ENCODE data around the gene MRGPRF.

Gene MRGPRF

DNA sequence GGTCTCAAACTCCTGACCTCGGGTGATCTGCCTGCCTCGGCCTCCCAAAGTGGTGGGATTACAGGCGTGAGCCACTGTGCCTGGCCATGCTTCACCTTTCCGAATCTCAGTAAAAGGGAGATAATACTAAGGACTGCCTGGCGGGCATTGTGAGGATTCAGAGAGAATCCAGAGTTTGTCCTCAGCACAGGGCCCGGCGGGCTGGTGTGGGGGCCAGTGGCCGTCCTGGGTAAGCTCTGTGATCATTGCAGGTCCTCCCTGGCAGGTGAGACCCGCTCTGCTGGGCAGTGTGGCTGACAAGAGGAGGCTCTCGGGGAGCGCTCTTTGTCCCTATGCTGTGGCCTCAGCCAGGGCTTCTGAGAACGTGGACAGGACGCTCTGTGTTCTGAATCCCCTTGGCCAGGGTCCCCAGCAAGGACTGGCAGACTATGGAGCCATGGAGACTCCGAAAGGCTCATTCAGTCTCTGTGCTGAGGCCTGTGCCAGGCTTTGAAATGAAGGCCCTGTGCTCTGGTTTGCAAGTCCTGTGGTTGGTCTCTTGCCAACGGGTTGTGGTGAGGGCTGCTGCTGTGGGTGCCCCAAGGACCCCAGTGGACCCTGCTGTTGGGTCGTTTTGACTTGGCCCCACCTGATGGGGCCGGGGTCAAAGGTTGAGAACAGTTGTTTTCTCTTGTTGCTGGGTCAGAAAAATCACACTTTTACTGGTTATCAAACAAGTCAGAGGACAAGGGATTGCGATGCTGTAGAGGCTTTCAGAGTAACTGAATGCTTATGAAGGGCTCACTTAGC is 37.7 kb upstream of the MRGPRF start:
- no peak for DNase-seq (ENCODE audit: low read depth)

DNA sequence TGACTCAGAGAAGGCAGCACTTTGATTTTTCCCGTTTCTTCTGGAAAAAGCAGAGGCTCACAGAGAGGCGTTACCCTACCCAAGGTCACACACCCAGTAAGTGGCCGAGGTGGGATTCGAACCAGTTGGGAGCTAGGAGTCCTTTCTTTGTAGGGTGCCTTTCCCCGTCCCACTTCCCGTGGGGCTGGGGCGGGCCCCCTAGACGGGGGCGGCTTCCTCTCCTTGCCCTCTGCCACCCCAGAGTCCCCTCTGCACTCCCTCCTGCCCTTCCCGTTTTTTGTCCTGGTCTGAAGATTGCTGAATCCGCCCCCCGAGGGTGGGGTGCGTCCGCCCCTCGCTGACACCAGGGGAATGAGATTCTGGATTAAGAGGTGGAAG is 36.4 kb upstream of the MRGPRF start:
- DNase-seq (ENCODE audit: low read depth) = no peak

DNA sequence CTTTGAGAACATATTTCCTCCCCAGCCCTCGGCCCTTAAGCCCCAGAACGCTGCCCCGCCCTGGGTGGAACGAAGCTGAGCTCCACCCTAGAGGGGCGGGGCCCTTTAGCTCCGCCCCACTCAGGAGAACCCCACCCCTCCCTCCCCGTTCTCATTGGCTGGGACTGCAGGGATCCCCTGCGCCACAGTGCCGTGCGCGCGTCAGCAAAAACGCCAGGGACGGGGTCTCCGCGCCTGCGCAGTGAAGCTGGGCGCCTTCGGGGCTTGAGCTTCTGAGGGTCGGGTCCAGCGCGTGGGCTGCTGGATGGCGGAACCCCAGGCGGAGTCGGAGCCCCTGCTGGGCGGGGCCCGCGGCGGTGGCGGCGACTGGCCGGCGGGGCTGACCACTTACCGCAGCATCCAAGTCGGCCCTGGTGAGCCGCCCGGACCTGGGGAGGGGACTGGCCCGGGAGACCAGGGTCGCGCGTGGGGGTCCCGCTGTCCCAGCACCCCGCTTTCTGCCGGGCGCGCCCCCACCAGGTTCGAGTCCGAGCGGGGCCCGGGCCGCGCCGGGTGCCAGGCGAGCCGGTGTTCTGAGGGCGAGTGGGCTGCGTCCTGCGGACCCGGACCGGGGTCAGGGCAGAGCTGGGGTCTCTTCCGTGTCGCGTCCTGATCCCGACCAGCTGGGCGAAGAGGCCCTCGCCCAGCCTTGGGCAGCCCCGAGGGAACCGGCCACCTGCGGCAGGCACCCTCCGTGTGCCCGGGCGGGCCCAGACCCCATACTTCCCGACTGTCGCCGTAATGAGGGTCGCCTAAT is 35.8 kb upstream of the MRGPRF start, which contains the start of gene TPCN2:
Gene TPCN2, plus strand, starts transcription at position 239 of the 796 bp plus-strand sequence. Its CDS starts 66 bp downstream, at position 305.
- DNase-seq (ENCODE audit: low read depth) = peak; percentile 89

DNA sequence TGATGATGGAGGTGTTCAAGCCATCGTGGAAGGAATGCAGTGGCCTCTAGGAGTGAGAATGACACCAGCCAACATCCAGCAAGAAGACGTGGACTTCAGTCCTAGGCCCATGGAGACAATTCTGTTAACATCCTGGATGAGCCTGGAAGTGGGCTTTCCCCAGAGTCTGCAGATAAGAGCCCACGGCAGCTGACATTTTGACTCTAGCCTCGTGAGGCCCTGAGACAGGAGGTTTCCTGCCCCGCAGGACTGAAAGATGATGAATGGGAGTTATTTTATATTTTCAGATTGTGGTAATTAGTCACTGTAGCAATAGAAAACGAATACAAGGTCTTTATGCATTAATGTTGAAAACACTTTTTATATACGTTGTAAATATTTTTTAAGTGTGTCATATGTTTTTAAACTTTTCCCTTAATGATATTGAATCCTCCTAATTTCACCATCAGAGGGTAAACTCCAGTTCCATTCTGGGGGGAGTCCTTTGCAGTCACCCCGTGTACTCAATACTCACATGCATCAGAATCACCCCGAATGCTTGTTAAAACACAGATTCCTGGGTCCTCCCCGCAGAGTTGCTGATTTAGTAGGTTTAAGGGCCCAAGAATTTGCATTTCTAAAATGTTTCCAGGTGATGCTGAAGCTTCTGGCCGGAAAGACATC is 35.1 kb upstream of the MRGPRF start:
- DNase-seq (ENCODE audit: low read depth) = no peak

DNA sequence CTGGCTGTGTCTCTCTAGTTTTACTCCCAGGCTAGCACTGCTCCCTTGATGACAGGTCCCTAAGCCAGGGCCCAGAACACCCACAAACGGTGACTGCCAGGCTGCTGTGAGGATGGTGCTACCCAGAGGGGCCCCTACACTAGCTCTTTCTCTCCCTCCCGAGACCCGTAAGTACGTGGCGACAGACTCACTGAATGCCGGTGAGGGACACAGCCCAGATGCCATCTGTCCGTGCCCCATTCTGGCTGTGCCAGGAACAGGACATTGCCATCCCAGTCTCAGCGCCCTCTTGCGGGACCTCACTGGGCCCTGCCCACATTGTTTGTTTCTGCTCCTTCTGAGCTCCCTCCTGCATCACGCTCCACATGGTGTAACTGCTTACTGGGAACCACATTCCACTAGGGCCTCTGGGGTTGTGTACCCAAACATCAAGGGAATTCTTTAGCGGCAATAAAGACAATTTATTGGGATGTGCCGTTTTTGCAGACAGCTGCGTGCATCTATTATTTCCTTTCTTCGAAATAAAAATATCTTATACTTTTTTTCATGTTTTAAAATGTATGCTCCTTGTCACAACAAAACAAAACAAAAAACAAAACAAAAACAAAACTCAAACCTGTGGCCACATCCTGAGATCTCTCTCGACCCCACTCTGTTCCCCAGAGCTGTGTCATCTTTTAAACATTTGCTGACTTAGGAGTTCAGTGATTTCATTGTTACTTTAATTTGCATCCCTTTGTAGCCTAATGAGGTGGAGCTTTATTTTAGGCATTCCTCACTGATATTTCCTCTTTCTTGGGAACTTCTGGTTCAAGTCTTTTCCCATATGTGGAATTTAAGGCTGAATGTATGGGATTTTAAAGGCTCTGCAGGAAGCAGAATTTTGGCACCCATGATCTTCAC is 31.3 kb upstream of the MRGPRF start:
- no peak for DNase-seq (ENCODE audit: low read depth)

DNA sequence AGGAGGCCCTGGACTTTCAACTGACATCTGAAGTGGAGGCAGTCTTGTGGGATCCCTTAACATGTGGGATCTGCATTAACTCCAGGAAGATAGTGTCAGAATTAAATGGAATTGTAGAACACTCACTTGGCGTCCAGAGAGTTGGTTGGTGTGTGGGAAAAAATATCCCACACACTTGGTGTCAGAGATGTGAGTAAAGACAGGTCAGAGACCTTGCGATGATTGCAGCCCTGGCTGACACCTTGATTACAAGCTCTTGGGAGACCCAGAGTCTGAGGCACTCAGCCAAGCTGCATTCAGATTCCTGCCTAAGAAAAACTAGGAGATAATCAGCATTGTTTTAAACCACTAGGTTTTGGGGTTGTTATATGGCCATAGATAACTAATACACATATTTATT is 28.5 kb upstream of the MRGPRF start:
- DNase-seq (ENCODE audit: low read depth) = no peak

DNA sequence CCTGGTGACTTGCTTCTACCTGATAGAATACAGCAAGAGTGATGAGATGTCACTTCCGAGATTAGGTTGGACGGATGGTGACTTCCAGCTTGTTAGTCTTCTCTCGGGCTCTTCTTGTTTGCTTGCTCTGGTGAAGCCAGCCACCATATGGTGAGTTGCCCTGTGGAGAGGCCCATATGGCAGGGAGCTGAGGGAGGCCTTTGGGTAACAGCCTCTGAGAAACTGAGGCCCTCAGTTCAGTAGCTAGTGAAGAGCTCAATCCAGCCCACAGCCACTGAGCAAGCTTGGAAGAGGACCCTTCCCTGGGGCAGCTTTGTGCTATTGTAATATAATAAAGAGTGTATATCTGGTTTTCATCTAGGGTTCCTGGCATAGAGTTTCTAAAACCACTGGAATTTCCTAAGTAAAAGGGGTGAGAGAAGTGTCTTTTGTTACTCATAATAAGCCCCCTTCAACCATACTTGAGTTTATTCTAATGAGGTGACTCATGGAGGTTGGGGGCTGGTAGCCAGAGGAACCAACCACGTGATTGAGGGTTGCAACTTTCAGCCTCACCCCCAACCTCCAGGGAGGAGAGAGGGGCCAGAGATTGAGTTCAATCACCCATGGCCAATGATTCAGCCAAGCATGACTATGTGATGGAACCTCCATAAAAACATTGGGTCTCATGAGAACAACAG is 27.7 kb upstream of the MRGPRF start:
- no peak for DNase-seq (ENCODE audit: low read depth)

DNA sequence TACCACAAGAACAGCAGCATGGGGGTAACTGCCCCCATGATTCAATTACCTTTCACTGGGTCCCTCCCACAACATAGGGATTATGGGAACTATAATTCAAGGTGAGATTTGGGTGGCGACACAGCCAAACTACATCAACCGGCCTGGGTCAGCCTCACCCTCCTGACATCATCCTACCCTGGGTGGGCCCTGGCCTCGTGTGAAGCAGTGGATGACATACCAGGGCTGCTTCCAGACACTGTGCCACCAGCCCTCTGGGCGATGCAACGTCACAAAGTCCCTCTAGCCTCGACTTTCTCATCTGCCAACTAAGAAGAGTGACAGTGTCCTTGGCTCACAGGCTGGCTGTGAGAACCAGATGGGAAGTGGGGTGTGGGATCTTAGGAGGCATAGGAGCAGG is 27.0 kb upstream of the MRGPRF start:
- no peak for DNase-seq (ENCODE audit: low read depth)

DNA sequence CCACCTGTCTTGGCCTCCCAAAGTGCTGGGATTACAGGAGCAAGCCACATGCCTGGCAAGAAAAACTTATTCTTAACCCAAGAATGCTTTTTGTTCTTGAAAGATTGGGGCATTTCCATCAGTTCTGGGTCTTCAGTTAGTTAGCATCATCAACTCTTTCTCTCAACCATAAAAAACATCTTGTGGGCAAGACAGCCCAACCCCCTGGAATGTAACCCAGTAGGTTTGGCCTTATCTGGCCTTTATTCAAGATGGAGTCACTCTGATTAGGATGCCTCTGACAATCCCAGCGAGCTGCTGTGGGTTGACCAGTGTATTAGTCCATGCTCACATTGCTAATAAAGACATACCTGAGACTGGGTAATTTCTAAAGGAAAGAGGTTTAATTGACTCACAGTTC is 26.5 kb upstream of the MRGPRF start:
- no peak for DNase-seq (ENCODE audit: low read depth)

DNA sequence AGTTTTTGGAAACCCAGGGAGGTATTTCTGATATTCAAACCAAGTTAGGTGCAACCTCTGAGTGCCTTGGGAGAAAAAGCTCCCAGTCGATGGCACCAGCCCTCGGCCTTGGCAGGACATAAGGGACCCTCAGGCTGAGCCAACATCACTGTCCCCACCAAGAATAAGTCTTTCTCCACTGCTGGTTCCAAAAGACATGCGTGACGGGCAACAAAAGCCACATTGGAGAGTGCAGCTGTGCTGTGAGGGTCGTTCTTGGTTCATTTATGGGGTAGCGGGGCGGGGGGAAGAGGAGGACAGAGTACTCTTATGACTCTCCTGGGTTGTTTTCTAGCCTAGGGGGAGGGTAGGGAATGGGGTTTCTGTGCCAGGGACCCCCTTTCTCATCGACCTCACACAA is 24.5 kb upstream of the MRGPRF start:
- no peak for DNase-seq (ENCODE audit: low read depth)

DNA sequence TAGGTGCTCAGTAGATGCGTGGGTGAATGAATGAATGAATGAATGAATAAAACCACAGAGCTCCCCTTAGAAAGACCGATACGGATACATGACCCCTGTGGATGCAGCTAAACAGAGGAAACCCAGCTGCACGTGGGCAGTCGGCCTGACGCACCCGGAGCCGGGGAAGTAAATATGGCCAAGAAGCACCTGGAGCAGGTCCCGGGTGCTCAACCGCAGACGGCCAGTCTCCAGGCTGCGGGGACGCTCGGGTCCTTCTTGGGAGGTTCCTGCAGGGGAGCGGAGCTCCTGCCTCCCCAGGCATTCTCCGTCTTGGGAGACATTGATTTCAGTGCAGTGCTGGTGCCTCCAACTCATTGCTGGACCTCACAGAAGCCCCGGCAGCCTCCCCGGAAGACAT is 24.0 kb upstream of the MRGPRF start:
- no peak for DNase-seq (ENCODE audit: low read depth)

DNA sequence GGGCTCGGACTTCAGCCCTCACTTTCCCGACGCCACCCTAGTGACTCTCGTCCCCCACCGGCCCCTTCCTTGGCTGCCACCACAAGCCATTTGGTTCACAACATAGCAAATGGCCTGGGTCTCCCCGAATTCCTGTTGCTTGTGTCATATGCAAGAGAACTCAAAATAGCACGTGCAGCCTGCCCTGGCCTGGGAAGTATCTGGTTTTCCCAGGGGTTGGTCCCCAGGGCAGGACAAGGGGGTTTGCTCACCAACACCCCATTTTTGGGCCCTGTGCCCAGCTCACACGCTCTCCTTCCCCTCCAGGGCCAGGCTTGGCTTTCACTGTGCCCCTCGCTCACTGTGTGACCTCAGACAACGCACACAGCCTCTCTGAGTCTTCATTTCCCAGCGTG is 22.9 kb upstream of the MRGPRF start:
- no peak for DNase-seq (ENCODE audit: low read depth)

DNA sequence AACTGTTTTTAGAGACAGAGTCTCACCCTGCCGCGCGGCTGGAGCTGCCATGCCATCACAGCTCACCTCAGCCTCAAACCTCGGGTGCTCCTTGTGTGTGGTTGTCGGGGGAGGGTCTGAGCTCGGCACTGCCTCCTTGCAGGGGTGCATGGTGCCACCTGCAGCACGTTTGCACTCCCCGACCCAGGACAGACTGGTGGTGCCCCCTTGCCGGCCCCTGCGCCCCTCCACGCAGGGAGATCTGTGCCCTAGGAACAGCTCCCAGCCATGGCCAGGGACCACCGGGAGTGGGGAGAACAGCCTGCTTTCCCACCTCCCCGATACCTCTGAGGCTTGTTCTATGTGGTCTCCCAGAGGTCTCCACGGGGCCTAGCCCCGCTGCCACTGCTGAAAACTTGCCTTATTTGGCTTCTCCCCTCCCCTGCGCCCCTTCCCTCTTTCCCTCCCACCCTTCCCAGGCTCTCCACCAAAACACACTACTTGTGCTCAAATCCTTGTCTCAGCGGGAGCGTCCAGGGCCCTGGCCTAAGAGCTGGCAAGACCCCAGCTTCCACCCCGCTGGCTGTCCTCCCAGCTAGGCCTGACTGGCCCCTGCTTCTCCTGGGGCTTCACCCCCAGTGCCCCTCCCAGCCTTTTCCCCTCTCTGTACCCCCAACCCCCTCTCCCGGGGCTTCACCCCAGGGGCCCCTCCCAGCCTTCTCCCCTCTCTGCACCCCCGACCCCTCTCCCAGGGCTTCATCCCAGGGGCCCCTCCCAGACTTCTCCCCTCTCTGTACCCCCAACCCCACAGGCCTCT is 22.3 kb upstream of the MRGPRF start:
- DNase-seq (ENCODE audit: low read depth) = no peak

DNA sequence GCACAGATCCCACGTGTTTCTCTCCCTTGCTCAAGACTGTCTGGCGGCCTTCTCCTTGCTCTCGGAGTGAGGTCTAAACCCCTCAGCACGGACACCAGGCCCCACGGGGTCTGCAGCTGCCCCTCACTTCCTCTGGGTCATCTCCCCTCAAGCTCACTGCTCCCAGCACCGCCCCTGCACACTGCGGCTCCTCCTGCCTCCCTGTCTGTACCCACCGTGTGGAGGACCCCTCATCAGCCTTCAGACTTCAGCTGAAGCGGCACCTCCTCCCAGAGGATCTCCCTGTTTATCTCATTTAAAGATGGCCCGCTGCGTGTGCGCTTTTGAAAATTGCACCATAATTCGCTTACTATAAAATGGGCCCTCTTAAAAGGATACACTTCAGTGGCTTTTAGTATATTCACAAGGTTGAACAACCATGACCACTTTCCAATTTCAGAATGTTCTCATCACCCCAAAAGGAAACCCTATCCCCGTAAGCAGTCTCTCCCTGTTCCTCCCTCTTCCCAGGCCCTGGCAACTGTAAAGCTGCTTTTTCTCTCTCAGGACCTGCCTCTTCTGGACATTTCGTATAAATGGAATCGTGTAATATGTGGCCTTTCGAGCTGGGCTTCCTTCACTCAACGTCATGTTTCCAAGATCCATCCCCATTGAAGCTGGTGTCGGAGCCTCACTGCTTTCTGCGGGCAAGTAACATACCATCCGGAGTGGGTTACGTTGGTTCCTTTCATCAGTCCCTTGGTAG is 21.2 kb upstream of the MRGPRF start:
- no peak for DNase-seq (ENCODE audit: low read depth)

DNA sequence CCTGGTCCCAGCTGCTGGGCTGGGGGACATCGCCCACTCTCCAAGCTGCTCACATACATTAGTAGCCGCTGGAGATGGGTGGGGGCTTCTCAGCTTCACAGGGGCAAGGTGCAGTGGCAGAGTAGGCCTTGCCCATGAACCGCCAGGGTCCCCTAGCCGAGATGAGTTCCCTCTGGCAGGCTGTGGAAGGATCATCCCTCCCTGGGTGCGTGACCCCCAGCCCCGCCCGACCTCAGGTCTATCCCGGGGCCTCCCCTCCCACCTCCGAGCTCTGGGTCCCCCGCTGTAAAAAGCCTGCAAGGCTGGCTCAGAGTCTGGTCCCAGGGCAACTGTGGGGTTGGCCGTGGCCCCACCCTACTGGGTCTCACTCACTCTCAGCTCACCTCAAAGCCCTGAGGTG is 20.4 kb upstream of the MRGPRF start:
- no peak for DNase-seq (ENCODE audit: low read depth)

DNA sequence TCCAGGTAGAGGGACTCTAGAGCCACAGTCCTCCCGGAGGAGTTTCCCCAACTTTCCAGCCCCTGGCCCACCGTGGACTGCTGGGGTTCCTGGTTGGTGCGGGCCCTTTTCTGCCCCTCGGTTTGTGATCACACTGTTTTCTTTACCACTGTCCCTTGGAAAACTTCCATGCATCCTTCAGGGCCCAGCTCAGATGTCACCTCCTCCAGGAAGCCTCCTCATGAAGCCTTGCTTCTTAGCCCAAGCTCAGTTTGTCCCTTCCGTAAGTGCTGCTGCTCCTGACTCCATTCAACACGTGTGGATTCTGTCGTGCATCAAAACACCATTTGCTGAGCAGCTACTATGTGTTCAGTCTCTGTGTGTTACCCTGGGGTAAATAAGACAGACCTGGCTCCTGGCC is 19.8 kb upstream of the MRGPRF start:
- DNase-seq (ENCODE audit: low read depth) = no peak

DNA sequence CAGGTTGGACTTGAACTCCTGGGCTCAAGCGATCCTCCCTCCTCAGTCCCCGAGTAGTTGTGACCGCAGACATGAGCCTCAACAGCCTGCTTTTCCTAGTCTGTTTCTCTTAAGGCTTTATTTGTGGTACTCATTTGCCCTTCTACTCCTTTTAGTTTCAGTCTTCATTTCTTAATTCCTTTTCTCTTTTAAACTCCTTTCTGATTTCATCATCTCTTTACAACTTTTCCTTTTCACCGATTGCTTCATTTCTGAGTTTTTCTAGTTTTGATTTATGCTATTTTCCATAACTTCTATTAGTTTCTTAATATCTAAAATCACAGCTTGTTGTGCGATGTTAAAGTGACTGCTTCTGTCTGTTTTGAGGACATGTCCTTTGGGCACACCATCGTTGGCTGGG is 17.3 kb upstream of the MRGPRF start:
- DNase-seq (ENCODE audit: low read depth) = no peak

DNA sequence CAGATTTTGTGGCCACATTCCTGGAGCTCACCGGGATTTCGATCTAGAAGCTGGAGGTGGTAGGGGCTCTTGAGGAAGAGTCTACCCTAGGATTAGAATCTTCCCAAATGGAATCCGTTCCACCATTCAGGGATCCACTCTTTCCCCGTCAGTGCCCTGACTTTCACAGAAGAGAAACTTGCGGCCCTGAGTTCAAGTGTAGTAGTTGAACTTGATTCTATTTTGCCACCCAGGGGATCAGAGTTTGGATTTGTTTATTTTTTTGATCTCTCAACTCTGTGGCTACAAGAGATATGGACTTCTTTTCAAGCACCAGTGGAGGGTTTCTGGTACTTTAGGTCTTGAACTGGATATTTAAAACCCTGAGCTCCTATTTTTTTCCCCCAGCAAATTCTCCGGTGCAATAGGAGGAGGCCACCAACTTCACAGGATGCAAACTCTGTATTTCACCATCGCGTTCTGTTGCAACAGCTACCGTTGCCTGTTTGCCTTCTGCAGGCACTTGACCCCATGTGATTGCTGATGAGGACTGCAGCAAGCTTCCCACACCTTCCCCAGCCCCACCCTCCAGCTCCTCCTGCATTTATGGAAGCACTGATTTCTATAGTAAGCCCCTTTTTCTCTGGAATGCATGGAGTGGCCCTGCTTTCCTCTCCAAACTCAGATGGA is 14.8 kb upstream of the MRGPRF start:
- no peak for DNase-seq (ENCODE audit: low read depth)

DNA sequence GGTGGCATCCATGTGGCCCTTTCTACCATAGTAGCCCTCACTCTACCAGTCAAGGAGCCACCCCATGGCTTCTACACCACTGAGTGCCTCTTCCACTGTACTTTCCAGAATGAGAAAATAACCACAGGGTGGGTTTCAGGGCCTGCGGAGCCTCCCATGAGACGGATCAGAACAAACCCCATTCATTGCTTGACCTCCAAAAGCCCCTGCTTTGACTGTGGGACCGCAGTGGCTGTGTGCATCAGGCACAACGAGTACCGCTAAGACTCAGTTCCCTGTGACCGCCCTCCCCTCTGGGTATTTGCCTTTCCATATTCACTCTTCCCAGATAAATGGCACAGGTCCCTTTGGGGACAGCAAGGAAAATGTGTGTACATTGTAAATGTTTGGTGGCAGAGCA is 11.5 kb upstream of the MRGPRF start:
- no peak for DNase-seq (ENCODE audit: low read depth)
